Measurements from ENCODE around the gene YPEL2. TPM values are rescaled to one million over a fixed set of nuclear protein-coding genes. Genes with fewer than 3 reads are reported as not detected.

Gene YPEL2
- total RNA-seq, 1 experiment from 2014 or later = 0.98 TPM

DNA sequence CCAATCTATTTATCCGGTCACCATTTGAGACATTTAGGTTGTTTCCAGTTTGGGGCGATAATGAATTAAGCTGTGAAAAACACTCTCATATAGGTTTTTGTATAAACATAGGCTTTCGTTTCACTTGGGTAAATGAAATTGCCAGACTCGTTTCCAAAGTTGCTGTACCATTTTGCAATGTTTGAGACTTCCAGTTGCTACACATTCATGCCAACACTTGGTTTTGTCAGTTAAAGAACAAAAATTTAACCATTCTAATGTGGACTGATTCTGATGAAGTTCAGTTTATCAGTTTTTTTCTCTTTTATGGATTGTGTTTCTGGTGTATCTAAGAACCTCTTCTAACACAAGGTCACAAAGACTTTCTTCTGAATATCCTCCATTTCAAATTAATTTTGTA is 52.4 kb downstream of the YPEL2 start:
- H2AK5ac ChIP-seq (ENCODE audit: insufficient read length, low read length) = no peak overlapping the region
- H3K36me3 Mint-ChIP-seq (ENCODE audit: insufficient read depth in 1 of 3, low read depth in 3 of 3) = no peaks in the 10 kb centered on the region

More for the DNA sequence above, 52.4 kb downstream of the YPEL2 start:
- Histone ChIP-seq H3K4me2 (ENCODE audit: insufficient read depth, insufficient read length, low read length) (no peak overlapping the region), H4K8ac (replicated peaks; ENCODE audit: insufficient read length, low read depth, low read length) (no peak overlapping the region), H3K27me3 (ENCODE audit: insufficient read depth, low read length) (no peaks in the 10 kb centered on the region), H3K9ac (ENCODE audit: extremely low read depth, insufficient read length, low read length) (no peak overlapping the region), H3K4ac (ENCODE audit: low read depth, low read length) (no peak overlapping the region), H3K79me2 (ENCODE audit: insufficient read depth, low read length) (no peaks in the 10 kb centered on the region), H3K9me3 (ENCODE audit: control insufficient read depth, low read depth, low read length) (no peaks in the 10 kb centered on the region), H3K4me1 (ENCODE audit: insufficient read depth, low read length) (no peaks in the 10 kb centered on the region; the same call in 1 of the 2 replicates), H3K18ac (ENCODE audit: insufficient read length, low read depth, low read length) (no peak overlapping the region), H2AFZ (ENCODE audit: low read length) (no peak overlapping the region), H2BK5ac (ENCODE audit: insufficient read length, low read length) (no peak overlapping the region), H4K20me1 (ENCODE audit: control insufficient read depth, insufficient read depth, insufficient read length) (no peaks in the 10 kb centered on the region), H3K23me2 (ENCODE audit: insufficient read length, low read depth, low read length, poor library complexity, severe bottlenecking) (no peaks in the 10 kb centered on the region), H3K14ac (ENCODE audit: insufficient read depth, low read length) (no peak overlapping the region), H2BK20ac (ENCODE audit: low read depth, low read length, poor library complexity, severe bottlenecking) (no peak overlapping the region), H3K23ac (ENCODE audit: insufficient read length, low read depth, low read length) (no peak overlapping the region), H2BK15ac (ENCODE audit: low read depth, low read length) (no peak overlapping the region), H4K91ac (ENCODE audit: insufficient read length, low read depth, low read length) (no peak overlapping the region), H3K79me1 (ENCODE audit: insufficient read depth, low read depth, low read length, poor library complexity, severe bottlenecking) (no peaks in the 10 kb centered on the region), H3K56ac (ENCODE audit: insufficient read length, low read depth, low read length) (no peak overlapping the region), H3T11ph (ENCODE audit: low read length) (no peak overlapping the region), H3K27ac (ENCODE audit: insufficient read length, low read depth, low read length) (no peak overlapping the region), H2BK12ac (ENCODE audit: insufficient read length, low read depth, low read length) (no peak overlapping the region), H2BK120ac (ENCODE audit: low read depth, low read length, poor library complexity, severe bottlenecking) (no peak overlapping the region), H4K5ac (ENCODE audit: insufficient read length, low read depth, low read length) (no peak overlapping the region)
- Mint-ChIP-seq H3K27ac (no peak overlapping the region), H3K4me1 (peaks cover 21 to 23% of the 10 kb centered on the region in 2 experiments), H3K9me3 (no peaks in the 10 kb centered on the region), H3K4me3 (no peak overlapping the region), H3K27me3 (ENCODE audit: low read depth) (no peaks in the 10 kb centered on the region; the same call in 1 of the 2 replicates)
- DNase-seq = no peak
- TF ChIP-seq, protein P1, sequence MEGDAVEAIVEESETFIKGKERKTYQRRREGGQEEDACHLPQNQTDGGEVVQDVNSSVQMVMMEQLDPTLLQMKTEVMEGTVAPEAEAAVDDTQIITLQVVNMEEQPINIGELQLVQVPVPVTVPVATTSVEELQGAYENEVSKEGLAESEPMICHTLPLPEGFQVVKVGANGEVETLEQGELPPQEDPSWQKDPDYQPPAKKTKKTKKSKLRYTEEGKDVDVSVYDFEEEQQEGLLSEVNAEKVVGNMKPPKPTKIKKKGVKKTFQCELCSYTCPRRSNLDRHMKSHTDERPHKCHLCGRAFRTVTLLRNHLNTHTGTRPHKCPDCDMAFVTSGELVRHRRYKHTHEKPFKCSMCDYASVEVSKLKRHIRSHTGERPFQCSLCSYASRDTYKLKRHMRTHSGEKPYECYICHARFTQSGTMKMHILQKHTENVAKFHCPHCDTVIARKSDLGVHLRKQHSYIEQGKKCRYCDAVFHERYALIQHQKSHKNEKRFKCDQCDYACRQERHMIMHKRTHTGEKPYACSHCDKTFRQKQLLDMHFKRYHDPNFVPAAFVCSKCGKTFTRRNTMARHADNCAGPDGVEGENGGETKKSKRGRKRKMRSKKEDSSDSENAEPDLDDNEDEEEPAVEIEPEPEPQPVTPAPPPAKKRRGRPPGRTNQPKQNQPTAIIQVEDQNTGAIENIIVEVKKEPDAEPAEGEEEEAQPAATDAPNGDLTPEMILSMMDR (conservative IDR thresholded peaks at IDR 0.05) = no peak
- WGBS (ENCODE audit: extremely low coverage, insufficient read length, low lambda C conversion rate) = no CpG with 5 or more reads among the region's 4 CpGs
